GM19043 (cell line): ENCODE data around the gene IRF2.

ENCODE experiments used
- ATAC-seq: cut with Tn5 transposase; IDR thresholded peaks from one replicate; pipeline ENCODE4 v1.9.1; 2021; ENCODE audit warnings: low read depth; ENCODE audit not compliant: unreplicated experiment

The IRF2 gene

GRCh38 chr4:184451726-184452125 lies 22.6 kb downstream of the IRF2 start:
- ATAC-seq: no peak

- no peak for ATAC-seq
Observed at GRCh38 chr4:184450743-184451535, 23.4 kb downstream of the IRF2 start.

- no peak for ATAC-seq
Observed at GRCh38 chr4:184450045-184450444, 24.3 kb downstream of the IRF2 start.

- ATAC-seq: peak; percentile 32
Observed at GRCh38 chr4:184448821-184449220, 25.5 kb downstream of the IRF2 start.

- ATAC-seq: no peak
Observed at GRCh38 chr4:184448141-184448540, 26.2 kb downstream of the IRF2 start.

- no peak for ATAC-seq
Observed at GRCh38 chr4:184447664-184448063, 26.7 kb downstream of the IRF2 start.

GRCh38 chr4:184446132-184446658 lies 28.2 kb downstream of the IRF2 start:
- ATAC-seq: no peak

GRCh38 chr4:184444953-184445309 lies 29.4 kb downstream of the IRF2 start:
- peak; percentile 53 for ATAC-seq

GRCh38 chr4:184444215-184444952 lies 30.0 kb downstream of the IRF2 start:
- ATAC-seq: no peak

- no peak for ATAC-seq
Observed at GRCh38 chr4:184443318-184443717, 31.0 kb downstream of the IRF2 start.

GRCh38 chr4:184442314-184442635 lies 32.1 kb downstream of the IRF2 start:
- ATAC-seq: no peak

- no peak for ATAC-seq
Observed at GRCh38 chr4:184441461-184442313, 32.7 kb downstream of the IRF2 start.

GRCh38 chr4:184440595-184441358 lies 33.6 kb downstream of the IRF2 start:
- ATAC-seq: no peak

GRCh38 chr4:184439856-184440594 lies 34.3 kb downstream of the IRF2 start:
- no peak for ATAC-seq

- no peak for ATAC-seq
Observed at GRCh38 chr4:184439386-184439785, 35.0 kb downstream of the IRF2 start.

- no peak for ATAC-seq
Observed at GRCh38 chr4:184438375-184438774, 36.0 kb downstream of the IRF2 start.

GRCh38 chr4:184437565-184438265 lies 36.6 kb downstream of the IRF2 start:
- ATAC-seq: no peak

GRCh38 chr4:184434501-184435066 lies 39.8 kb downstream of the IRF2 start:
- ATAC-seq: no peak

- no peak for ATAC-seq
Observed at GRCh38 chr4:184434021-184434420, 40.3 kb downstream of the IRF2 start.
